Renal pelvis (tissue), 4 donors: ENCODE measurements around the gene PGM1. TPM values are rescaled to one million over a fixed set of nuclear protein-coding genes. Genes with fewer than 3 reads are reported as not detected.
A peak's percentile ranks its signal among the peaks of the same experiment; 100 is the strongest.

ENCODE experiments used
- DNase-seq: peaks from one replicate; pipeline ENCODE4 v3.0.0-alpha.2; 2013
- polyA plus RNA-seq, 3 donors: library from polyadenylated mRNA; unstranded; fragments of 120-200 nt; gene quantifications; one replicate each; pipeline ENCODE4 v1.2.1, GENCODE V29; 2013; ENCODE audit not compliant: insufficient read length in 3 of 3

The PGM1 gene
- polyA plus RNA-seq, 3 donors: 27.7 to 32.7 (median 28.8) TPM

GRCh38 chr1:63626222-63626621, 33.0 kb downstream of the PGM1 start:
- no peak for DNase-seq

- DNase-seq: no peak
These were observed 35.4 kb downstream of the PGM1 start for GRCh38 chr1:63628607-63629006.

- DNase-seq: no peak
These were observed 37.0 kb downstream of the PGM1 start for GRCh38 chr1:63630238-63630637.

GRCh38 chr1:63630666-63631065, 37.5 kb downstream of the PGM1 start:
- DNase-seq: no peak

- no peak for DNase-seq
These were observed 38.9 kb downstream of the PGM1 start for GRCh38 chr1:63632110-63632509.

- DNase-seq: no peak
These were observed 40.1 kb downstream of the PGM1 start for GRCh38 chr1:63633281-63633680.

- no peak for DNase-seq
These were observed 41.3 kb downstream of the PGM1 start for GRCh38 chr1:63634471-63634870.

- DNase-seq: no peak
These were observed 42.5 kb downstream of the PGM1 start for GRCh38 chr1:63635681-63636080.

GRCh38 chr1:63636192-63637105, 43.2 kb downstream of the PGM1 start:
- no peak for DNase-seq

- no peak for DNase-seq
These were observed 45.3 kb downstream of the PGM1 start for GRCh38 chr1:63638471-63638870.

GRCh38 chr1:63638875-63639274, 45.7 kb downstream of the PGM1 start:
- no peak for DNase-seq

GRCh38 chr1:63640633-63641567, 47.7 kb downstream of the PGM1 start:
- no peak for DNase-seq

- no peak for DNase-seq
These were observed 48.4 kb downstream of the PGM1 start for GRCh38 chr1:63641615-63642014.

GRCh38 chr1:63642901-63643300, 49.7 kb downstream of the PGM1 start:
- DNase-seq: no peak

- DNase-seq: no peak
These were observed 50.3 kb downstream of the PGM1 start for GRCh38 chr1:63643517-63643916.

- DNase-seq: no peak
These were observed 50.7 kb downstream of the PGM1 start for GRCh38 chr1:63643926-63644325.

- DNase-seq: no peak
These were observed 52.1 kb downstream of the PGM1 start for GRCh38 chr1:63645317-63645716.

- no peak for DNase-seq
These were observed 55.5 kb downstream of the PGM1 start for GRCh38 chr1:63648689-63649088.

GRCh38 chr1:63651161-63651701, 58.0 kb downstream of the PGM1 start:
- no peak for DNase-seq

- no peak for DNase-seq
These were observed 60.8 kb downstream of the PGM1 start for GRCh38 chr1:63653976-63654375.

- DNase-seq: no peak
These were observed 66.2 kb downstream of the PGM1 start for GRCh38 chr1:63659448-63659847.

- DNase-seq: peak; percentile 60
These were observed 69.0 kb downstream of the PGM1 start for GRCh38 chr1:63662056-63662836.
